DOHH2 (cell line): ENCODE results near the gene HOXB8.
A peak's percentile ranks its signal among the peaks of the same experiment; 100 is the strongest.

Source experiments
- H3F3A ChIP-seq: fragments of 200-600 bp; sonication (generic), shearing (Covaris generic); 2 replicates; pipeline ENCODE4 v1.6.0; 2016; ENCODE audit warnings: antibody characterized with exemption, mild to moderate bottlenecking; ENCODE audit not compliant: control insufficient read depth, insufficient read depth
- H3K27ac ChIP-seq: fragments of 200-600 bp; sonication (generic); 2 replicates; pipeline ENCODE4 v1.5.1; 2014; ENCODE audit warnings: low read depth, mild to moderate bottlenecking, low read length, moderate library complexity
- H3K27me3 ChIP-seq: fragments of 200-600 bp; sonication (generic); 2 replicates; pipeline ENCODE4 v1.6.1; 2014; ENCODE audit warnings: mild to moderate bottlenecking, low read length, mixed read lengths; ENCODE audit not compliant: control insufficient read depth
- H3K36me3 ChIP-seq: fragments of 200-600 bp; sonication (generic); 2 replicates; pipeline ENCODE4 v1.6.1; 2014; ENCODE audit warnings: mild to moderate bottlenecking, low read length, moderate library complexity, mixed read lengths; ENCODE audit not compliant: control insufficient read depth
- H3K4me1 ChIP-seq: fragments of 200-600 bp; sonication (generic); 2 replicates; pipeline ENCODE4 v1.6.1; 2014; ENCODE audit warnings: mild to moderate bottlenecking, low read length, mixed read lengths; ENCODE audit not compliant: control insufficient read depth
- H3K4me2 ChIP-seq: fragments of 200-600 bp; sonication (generic); 2 replicates; pipeline ENCODE4 v1.6.0; 2014; ENCODE audit warnings: mild to moderate bottlenecking, low read length, moderate library complexity
- H3K4me3 ChIP-seq: fragments of 200-600 bp; sonication (generic); 2 replicates; pipeline ENCODE4 v1.5.1; 2014; ENCODE audit warnings: mild to moderate bottlenecking, low read length, mixed read lengths
- H3K79me2 ChIP-seq: fragments of 200-600 bp; sonication (generic); 2 replicates; pipeline ENCODE4 v1.6.1; 2014; ENCODE audit warnings: mild to moderate bottlenecking, low read length, mixed read lengths; ENCODE audit not compliant: control insufficient read depth
- H3K9me2 ChIP-seq: fragments of 200-600 bp; sonication (generic); replicated peaks from 2 replicates; pipeline ENCODE4 v1.6.1; 2014; ENCODE audit warnings: mild to moderate bottlenecking, low read length, mixed read lengths; ENCODE audit not compliant: control insufficient read depth
- H3K9me3 ChIP-seq: fragments of 200-600 bp; sonication (generic); 2 replicates; pipeline ENCODE4 v1.6.1; 2014; ENCODE audit warnings: antibody characterized with exemption, low read length, mixed read lengths; ENCODE audit not compliant: control insufficient read depth, insufficient read depth
- H4K20me1 ChIP-seq: fragments of 200-600 bp; sonication (generic); 2 replicates; pipeline ENCODE4 v1.6.0; 2014; ENCODE audit warnings: low read depth, mild to moderate bottlenecking, antibody characterized with exemption, low read length, moderate library complexity; ENCODE audit not compliant: control insufficient read depth, insufficient read depth
- CTCF ChIP-seq: fragments of 200-600 bp; sonication (generic); IDR thresholded peaks from one replicate; pipeline ENCODE4 v1.5.1; 2014; ENCODE audit warnings: antibody characterized with exemption, mild to moderate bottlenecking, low read depth, low read length; ENCODE audit not compliant: poor library complexity, severe bottlenecking
- EZH2phosphoT487 ChIP-seq: fragments of 200-600 bp; sonication (generic); IDR thresholded peaks from 2 replicates; pipeline ENCODE4 v1.6.1; 2017; ENCODE audit warnings: borderline replicate concordance, mild to moderate bottlenecking, antibody characterized with exemption, low read length, moderate library complexity, mixed read lengths

HOXB8 gene

GRCh38 chr17:48578616-48579470, 36.2 kb downstream of the HOXB8 start:
- Histone ChIP-seq H3K9me3 (no peaks in the 10 kb centered on the region), H3K79me2 (peaks cover 12% of the 10 kb centered on the region), H3K27me3 (peaks cover 47% of the 10 kb centered on the region), H3K27ac (no peak overlapping the region), H4K20me1 (0 out of 2 replicates have a peak, but pooled peaks cover 3% of the 10 kb centered on the region), H3K4me1 (peaks cover 29% of the 10 kb centered on the region), H3K9me2 (no peaks in the 10 kb centered on the region), H3K4me2 (peak overlapping the region; percentile 70), H3K36me3 (peaks cover 4% of the 10 kb centered on the region; the same call in 1 of the 2 replicates), H3F3A (peaks cover 9% of the 10 kb centered on the region; the same call in 1 of the 2 replicates), H3K4me3 (peak overlapping the region; percentile 78)
- TF ChIP-seq EZH2phosphoT487 (no peak), CTCF (peak; percentile 21)

- Histone ChIP-seq H4K20me1 (no peaks in the 10 kb centered on the region), H3K4me2 (peak within 1 kb of the TSS; percentile 91), H3K4me3 (peak within 1 kb of the TSS; percentile 78), H3K36me3 (peaks cover 4% of the 10 kb centered on the region; the same call in 1 of the 2 replicates), H3K9me2 (no peaks in the 10 kb centered on the region), H3K4me1 (peaks cover 29% of the 10 kb centered on the region), H3K9me3 (no peaks in the 10 kb centered on the region), H3K79me2 (peaks cover 12% of the 10 kb centered on the region), H3F3A (peaks cover 9% of the 10 kb centered on the region; the same call in 1 of the 2 replicates), H3K27ac (peak within 1 kb of the TSS; percentile 54), H3K27me3 (peaks cover 39% of the 10 kb centered on the region)
- TF ChIP-seq CTCF (no peak), EZH2phosphoT487 (no peak)
These were observed 37.0 kb downstream of the HOXB8 start, which contains the start of gene HOXB4 for GRCh38 chr17:48577946-48578615. TSS of gene HOXB4 (minus strand) at chr17:48578350. CDS start at chr17:48578319, 31 bp downstream.

- Histone ChIP-seq H3F3A (peaks cover 9% of the 10 kb centered on the region; the same call in 1 of the 2 replicates), H3K4me2 (peak overlapping the region; percentile 91), H3K27ac (no peak overlapping the region), H4K20me1 (no peaks in the 10 kb centered on the region), H3K4me1 (peaks cover 29% of the 10 kb centered on the region), H3K27me3 (peaks cover 33% of the 10 kb centered on the region), H3K79me2 (peaks cover 12% of the 10 kb centered on the region), H3K4me3 (peak overlapping the region; percentile 78), H3K36me3 (peaks cover 4% of the 10 kb centered on the region; the same call in 1 of the 2 replicates), H3K9me3 (no peaks in the 10 kb centered on the region), H3K9me2 (no peaks in the 10 kb centered on the region)
- TF ChIP-seq CTCF (no peak), EZH2phosphoT487 (no peak)
These were observed 37.7 kb downstream of the HOXB8 start for GRCh38 chr17:48577330-48577945.
